ENCODE measurements around the gene CARHSP1. TPM values are rescaled to one million over a fixed set of nuclear protein-coding genes. Genes with fewer than 3 reads are reported as not detected.

The CARHSP1 gene
- polyA plus RNA-seq, 3 donors, result 32.0 to 60.3 (median 52.0) TPM

DNA sequence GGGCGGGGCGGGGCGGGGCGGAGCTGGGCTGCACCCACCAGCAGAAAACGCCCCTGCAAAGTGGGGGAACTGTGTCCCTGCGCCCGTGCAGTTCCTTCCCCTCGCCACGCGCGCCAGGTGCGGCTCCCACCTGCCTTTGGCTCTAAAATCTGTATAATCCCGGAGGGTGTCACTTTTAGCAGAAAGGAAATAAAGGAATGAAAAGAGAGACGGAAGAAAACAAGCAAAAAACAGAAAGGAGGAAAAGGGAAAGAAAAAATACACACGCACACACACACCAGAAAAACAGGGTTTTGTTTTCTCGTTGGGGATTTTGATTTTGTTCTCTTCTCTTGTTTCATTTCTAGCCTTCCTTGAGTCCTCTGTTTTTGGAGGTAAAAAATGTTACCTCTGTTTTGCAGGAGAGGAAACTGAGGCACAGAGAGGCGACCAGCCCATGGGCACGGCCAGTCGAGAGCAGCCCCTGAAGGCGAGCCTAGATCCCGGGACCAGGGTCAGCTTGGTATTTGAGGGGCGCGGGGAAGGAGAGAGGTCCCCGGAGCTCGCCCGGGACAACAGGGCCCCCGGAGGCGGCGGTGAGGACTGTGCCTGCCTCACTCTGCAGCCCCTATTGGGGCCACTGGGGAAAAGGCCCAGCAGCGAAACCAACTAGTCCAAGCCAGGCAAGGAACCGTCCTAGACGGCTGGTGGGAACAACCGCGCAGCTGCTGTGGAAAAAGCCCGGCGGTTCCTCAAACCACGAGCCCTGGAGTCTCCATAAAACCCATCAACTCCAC, 594 bp upstream of the CARHSP1 start:
- WGBS (ENCODE audit: insufficient coverage), result 18% methylated on average over 24 of the region's 37 CpGs

GRCh38 chr16:8867932-8868415, 832 bp downstream of the CARHSP1 start:
- peak overlapping the region in 6 of 7 donors; percentile 54 to 79 (median 70) for H3K27ac Mint-ChIP-seq
- Histone ChIP-seq H3K4me3 (replicated peaks in 1 of 3; ENCODE audit: low read depth in 2 of 3, low read length in 3 of 3) (peak overlapping the region; percentile 83 to 90 (median 84)), H2AFZ (ENCODE audit: insufficient read depth, low read depth, low read length, poor library complexity, severe bottlenecking) (peak overlapping the region; percentile 89), H4K20me1 (ENCODE audit: insufficient read depth, low read length) (peaks cover 55% of the 10 kb centered on the region), H3K36me3 (replicated peaks in 1 of 2; ENCODE audit: control insufficient read depth in 1 of 2, insufficient read depth in 2 of 2, low read length in 2 of 2) (no peaks in the 10 kb centered on the region), H3K79me2 (ENCODE audit: insufficient read depth, low read length) (peaks cover 53% of the 10 kb centered on the region), H3K4me1 (ENCODE audit: control insufficient read depth in 1 of 2, insufficient read depth in 2 of 2, low read length in 2 of 2) (peaks cover 38 to 58% of the 10 kb centered on the region in 2 donors), H3K27ac (ENCODE audit: low read depth in 1 of 2, low read length in 2 of 2) (peak overlapping the region in 1 of 2 donors; percentile 70), H3K4me2 (replicated peaks; ENCODE audit: extremely low read depth, low read length, poor library complexity, severe bottlenecking) (peak overlapping the region; percentile 78), H3K27me3 (ENCODE audit: control insufficient read depth in 2 of 2, insufficient read depth in 2 of 2, low read length in 2 of 2) (no peaks in the 10 kb centered on the region), H3K9ac (ENCODE audit: insufficient read depth, low read length, poor library complexity, severe bottlenecking) (peak overlapping the region; percentile 73), H3K9me3 (replicated peaks in 1 of 2; ENCODE audit: control insufficient read depth in 1 of 2, insufficient read depth in 1 of 2, low read length in 2 of 2) (no peaks in the 10 kb centered on the region)
- no peaks in the 10 kb centered on the region for H3K9me3 Mint-ChIP-seq
- intact Hi-C loops (cut with micrococcal nuclease), result loop anchor here (5.0 to 10.0 kb wide), 2 partner anchors 71 to 193 kb away; partner anchors contain the start of genes ABAT (in 1 of the 2), PMM2 (in 1 of the 2) and TMEM186 (in 1 of the 2)
- H3K36me3 Mint-ChIP-seq, result peaks cover 2 to 5% of the 10 kb centered on the region in 2 donors
- under 1% methylated on average over 15 of the region's 16 CpGs for WGBS (ENCODE audit: insufficient coverage)
- peaks cover 54% of the 10 kb centered on the region for H3K4me1 Mint-ChIP-seq
- TF ChIP-seq, protein P1, sequence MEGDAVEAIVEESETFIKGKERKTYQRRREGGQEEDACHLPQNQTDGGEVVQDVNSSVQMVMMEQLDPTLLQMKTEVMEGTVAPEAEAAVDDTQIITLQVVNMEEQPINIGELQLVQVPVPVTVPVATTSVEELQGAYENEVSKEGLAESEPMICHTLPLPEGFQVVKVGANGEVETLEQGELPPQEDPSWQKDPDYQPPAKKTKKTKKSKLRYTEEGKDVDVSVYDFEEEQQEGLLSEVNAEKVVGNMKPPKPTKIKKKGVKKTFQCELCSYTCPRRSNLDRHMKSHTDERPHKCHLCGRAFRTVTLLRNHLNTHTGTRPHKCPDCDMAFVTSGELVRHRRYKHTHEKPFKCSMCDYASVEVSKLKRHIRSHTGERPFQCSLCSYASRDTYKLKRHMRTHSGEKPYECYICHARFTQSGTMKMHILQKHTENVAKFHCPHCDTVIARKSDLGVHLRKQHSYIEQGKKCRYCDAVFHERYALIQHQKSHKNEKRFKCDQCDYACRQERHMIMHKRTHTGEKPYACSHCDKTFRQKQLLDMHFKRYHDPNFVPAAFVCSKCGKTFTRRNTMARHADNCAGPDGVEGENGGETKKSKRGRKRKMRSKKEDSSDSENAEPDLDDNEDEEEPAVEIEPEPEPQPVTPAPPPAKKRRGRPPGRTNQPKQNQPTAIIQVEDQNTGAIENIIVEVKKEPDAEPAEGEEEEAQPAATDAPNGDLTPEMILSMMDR (IDR thresholded peaks at IDR 0.05), result no peak
- DNase-seq, result no peak
- peak overlapping the region; percentile 93 to 96 for H3K4me3 Mint-ChIP-seq
- H3K27me3 Mint-ChIP-seq (ENCODE audit: low read depth in 3 of 3), result peaks cover under 1 to 3% (median 2%) of the 10 kb centered on the region in 3 donors

More for the DNA sequence above, 594 bp upstream of the CARHSP1 start:
- H3K9ac ChIP-seq (ENCODE audit: insufficient read depth, low read length, poor library complexity, severe bottlenecking), result peak overlapping the region; percentile 32
- peak overlapping the region; percentile 76 to 96 for H3K4me3 Mint-ChIP-seq
- H3K27me3 ChIP-seq (ENCODE audit: control insufficient read depth in 2 of 2, insufficient read depth in 2 of 2, low read length in 2 of 2), result no peaks in the 10 kb centered on the region
- TF ChIP-seq, protein P1 (IDR thresholded peaks at IDR 0.05), result no peak
- peak overlapping the region; percentile 78 for H3K4me2 ChIP-seq (replicated peaks; ENCODE audit: extremely low read depth, low read length, poor library complexity, severe bottlenecking)
- peaks cover 1 to 3% (median 2%) of the 10 kb centered on the region in 3 donors for H3K27me3 Mint-ChIP-seq (ENCODE audit: low read depth in 3 of 3)
- peak overlapping the region; percentile 39 to 97 (median 84) for H3K27ac Mint-ChIP-seq
- peaks cover 41% of the 10 kb centered on the region for H4K20me1 ChIP-seq (ENCODE audit: insufficient read depth, low read length)
- no peaks in the 10 kb centered on the region for H3K9me3 Mint-ChIP-seq
- H3K4me3 ChIP-seq (replicated peaks in 1 of 3; ENCODE audit: low read depth in 2 of 3, low read length in 3 of 3), result peak overlapping the region; percentile 50 to 90 (median 62)
- H3K4me1 ChIP-seq (ENCODE audit: control insufficient read depth in 1 of 2, insufficient read depth in 2 of 2, low read length in 2 of 2), result peaks cover 38 to 58% of the 10 kb centered on the region in 2 donors
- no peak for DNase-seq
- H3K4me1 Mint-ChIP-seq, result peaks cover 51% of the 10 kb centered on the region
- H3K36me3 Mint-ChIP-seq, result peaks cover 0 to 2% of the 10 kb centered on the region in 2 donors
- H2AFZ ChIP-seq (ENCODE audit: insufficient read depth, low read depth, low read length, poor library complexity, severe bottlenecking), result peak overlapping the region; percentile 63
- no peaks in the 10 kb centered on the region for H3K36me3 ChIP-seq (replicated peaks in 1 of 2; ENCODE audit: control insufficient read depth in 1 of 2, insufficient read depth in 2 of 2, low read length in 2 of 2)
- H3K79me2 ChIP-seq (ENCODE audit: insufficient read depth, low read length), result peaks cover 39% of the 10 kb centered on the region
- peak overlapping the region in 1 of 2 donors; percentile 41 for H3K27ac ChIP-seq (ENCODE audit: low read depth in 1 of 2, low read length in 2 of 2)
- no peaks in the 10 kb centered on the region for H3K9me3 ChIP-seq (replicated peaks in 1 of 2; ENCODE audit: control insufficient read depth in 1 of 2, insufficient read depth in 1 of 2, low read length in 2 of 2)
- intact Hi-C loops (cut with micrococcal nuclease), result loop anchor here (5.0 to 10.0 kb wide), 2 partner anchors 72 to 195 kb away; partner anchors contain the start of genes ABAT (in 1 of the 2), PMM2 (in 1 of the 2) and TMEM186 (in 1 of the 2)
